Measurements from ENCODE around the gene DCUN1D1.

The DCUN1D1 gene

DNA sequence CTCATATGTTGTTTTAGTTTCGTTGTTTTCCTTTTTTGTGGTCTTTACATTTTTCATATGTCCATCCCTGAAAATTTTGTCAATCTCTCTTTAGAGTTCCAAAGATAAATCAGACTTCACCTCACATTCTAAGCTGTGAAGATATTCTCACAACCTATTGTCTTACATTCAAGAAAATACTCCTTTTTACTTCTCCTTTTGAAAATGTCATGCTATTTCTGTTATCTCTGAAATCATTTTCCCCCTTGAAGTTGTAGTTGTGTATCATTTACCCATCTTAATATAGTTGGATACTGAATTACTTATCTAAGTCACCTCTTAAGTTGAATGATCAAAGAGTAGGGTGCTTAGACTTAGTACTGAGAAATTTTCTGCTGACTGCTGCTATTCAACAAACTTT lies 74.3 kb downstream of the DCUN1D1 start:
- H3K4me3 ChIP-seq (ENCODE audit: control insufficient read depth, low read depth, low read length) = no peak overlapping the region
- no peak for DNase-seq (ENCODE audit: low read depth)
- TF ChIP-seq, protein P1, sequence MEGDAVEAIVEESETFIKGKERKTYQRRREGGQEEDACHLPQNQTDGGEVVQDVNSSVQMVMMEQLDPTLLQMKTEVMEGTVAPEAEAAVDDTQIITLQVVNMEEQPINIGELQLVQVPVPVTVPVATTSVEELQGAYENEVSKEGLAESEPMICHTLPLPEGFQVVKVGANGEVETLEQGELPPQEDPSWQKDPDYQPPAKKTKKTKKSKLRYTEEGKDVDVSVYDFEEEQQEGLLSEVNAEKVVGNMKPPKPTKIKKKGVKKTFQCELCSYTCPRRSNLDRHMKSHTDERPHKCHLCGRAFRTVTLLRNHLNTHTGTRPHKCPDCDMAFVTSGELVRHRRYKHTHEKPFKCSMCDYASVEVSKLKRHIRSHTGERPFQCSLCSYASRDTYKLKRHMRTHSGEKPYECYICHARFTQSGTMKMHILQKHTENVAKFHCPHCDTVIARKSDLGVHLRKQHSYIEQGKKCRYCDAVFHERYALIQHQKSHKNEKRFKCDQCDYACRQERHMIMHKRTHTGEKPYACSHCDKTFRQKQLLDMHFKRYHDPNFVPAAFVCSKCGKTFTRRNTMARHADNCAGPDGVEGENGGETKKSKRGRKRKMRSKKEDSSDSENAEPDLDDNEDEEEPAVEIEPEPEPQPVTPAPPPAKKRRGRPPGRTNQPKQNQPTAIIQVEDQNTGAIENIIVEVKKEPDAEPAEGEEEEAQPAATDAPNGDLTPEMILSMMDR (conservative IDR thresholded peaks at IDR 0.05; ENCODE audit: control insufficient read depth, insufficient read depth, low read depth, low read length) = no peak

DNA sequence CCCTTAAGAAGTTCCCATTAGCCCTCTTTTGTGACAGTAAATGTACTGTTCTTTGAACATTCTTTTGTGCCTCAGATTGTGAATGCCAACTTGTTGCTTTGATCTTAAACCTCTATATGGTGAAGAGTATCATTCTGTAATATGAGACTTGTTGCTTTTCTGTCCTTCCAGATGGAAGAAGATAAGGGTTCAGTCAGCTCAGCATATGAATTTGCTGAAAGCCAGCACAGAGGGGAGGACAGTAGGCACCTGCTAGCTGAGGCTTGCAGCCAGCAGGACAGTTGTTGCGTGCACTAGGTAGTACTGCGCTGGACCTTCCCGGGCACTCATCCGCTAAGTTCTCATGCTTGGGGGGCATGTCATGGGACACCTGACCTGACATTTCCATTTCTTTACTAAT lies 74.7 kb downstream of the DCUN1D1 start:
- H3K4me3 ChIP-seq (ENCODE audit: control insufficient read depth, low read depth, low read length) = no peak overlapping the region
- TF ChIP-seq, protein P1 (conservative IDR thresholded peaks at IDR 0.05; ENCODE audit: control insufficient read depth, insufficient read depth, low read depth, low read length) = no peak
- DNase-seq (ENCODE audit: low read depth) = no peak

DNA sequence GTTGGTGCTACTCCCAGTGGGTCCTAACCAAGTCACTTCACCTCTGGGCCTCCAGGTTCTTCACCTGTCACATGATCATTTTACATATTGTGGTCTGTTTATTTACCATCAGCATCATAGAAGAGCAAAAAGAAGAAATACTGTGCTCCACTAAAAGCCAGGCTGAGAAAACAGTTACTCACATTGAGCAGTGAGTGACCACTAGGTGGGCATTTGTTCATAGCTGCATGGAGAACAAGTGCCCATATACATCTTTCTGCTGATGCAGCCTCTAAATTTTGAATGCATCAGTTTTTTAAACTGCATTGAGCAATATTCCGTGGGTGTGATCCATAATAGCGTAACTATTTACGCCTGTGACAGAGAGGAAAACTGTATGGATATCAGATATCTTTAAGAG lies 76.2 kb downstream of the DCUN1D1 start:
- DNase-seq (ENCODE audit: low read depth) = no peak
- H3K4me3 ChIP-seq (ENCODE audit: control insufficient read depth, low read depth, low read length) = no peak overlapping the region
- TF ChIP-seq, protein P1 (conservative IDR thresholded peaks at IDR 0.05; ENCODE audit: control insufficient read depth, insufficient read depth, low read depth, low read length) = peak; percentile 16

DNA sequence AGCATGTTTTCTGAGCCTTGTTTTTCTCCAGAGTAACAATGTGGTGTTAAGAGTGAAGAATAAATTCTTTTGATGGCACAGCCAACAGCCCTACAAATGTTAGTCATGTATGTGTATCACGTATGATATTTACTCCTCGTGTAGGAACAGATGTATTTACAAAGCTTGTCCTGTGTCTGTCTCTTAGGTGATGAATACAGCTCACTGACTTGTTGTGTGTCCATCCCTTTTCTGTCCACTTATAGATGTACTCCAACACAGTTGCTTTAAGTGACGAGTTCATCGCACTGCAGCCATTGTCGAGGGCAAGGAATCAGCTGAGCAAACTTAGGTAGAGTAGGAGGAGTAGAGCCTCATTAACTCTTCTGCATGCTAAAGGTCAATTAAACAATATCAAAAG lies 78.1 kb downstream of the DCUN1D1 start:
- no peak for DNase-seq (ENCODE audit: low read depth)
- H3K4me3 ChIP-seq (ENCODE audit: control insufficient read depth, low read depth, low read length) = no peak overlapping the region
- TF ChIP-seq, protein P1 (conservative IDR thresholded peaks at IDR 0.05; ENCODE audit: control insufficient read depth, insufficient read depth, low read depth, low read length) = no peak

DNA sequence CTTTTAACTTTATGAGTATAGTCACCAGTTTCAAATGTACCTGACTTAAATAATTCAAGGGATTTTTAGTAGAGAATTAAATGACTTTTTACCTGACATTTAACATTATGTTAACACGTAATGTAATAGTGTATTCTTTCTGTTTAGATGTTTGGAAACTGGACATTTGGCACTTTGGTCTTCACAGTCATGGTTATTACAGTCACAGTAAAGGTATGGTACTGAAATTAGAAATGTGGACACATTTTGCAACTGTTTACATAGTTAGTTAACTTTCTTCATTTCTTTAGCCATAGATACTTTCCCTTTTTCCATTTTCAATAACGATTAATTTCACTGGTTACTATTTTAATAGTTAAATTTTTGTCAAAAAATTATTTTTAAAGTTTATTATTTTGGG lies 83.8 kb downstream of the DCUN1D1 start:
- no peak overlapping the region for H3K4me3 ChIP-seq (ENCODE audit: control insufficient read depth, low read depth, low read length)
- TF ChIP-seq, protein P1 (conservative IDR thresholded peaks at IDR 0.05; ENCODE audit: control insufficient read depth, insufficient read depth, low read depth, low read length) = no peak
- no peak for DNase-seq (ENCODE audit: low read depth)

DNA sequence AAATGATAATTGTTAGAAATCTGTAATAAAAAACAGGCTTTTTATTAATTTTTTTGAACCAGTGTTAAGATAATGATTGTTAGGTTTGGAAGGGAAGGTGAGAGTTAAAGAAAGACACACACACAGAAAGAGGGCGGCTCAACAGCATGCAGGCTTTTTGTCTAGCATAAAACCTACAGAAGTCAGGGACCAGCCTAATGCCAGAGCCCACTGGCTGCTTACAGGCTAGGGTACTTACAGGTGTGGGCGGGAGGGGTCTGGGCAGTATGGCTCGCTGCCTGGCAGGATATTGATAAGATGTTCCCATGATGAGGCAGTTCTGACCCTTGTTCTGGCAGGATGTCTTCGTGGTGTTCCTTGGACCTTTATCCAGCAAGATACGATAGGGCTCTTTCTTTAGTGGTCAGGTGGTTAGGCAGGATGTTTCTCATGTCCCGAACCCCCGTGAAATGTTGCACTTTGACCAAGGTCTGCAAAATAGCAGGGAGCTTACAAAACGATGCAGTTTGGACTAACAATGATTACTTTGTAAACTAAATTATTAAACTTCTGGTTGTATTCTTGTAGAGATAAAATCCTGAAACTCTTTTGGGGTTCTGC lies 84.7 kb downstream of the DCUN1D1 start:
- no peak for DNase-seq (ENCODE audit: low read depth)
- no peak overlapping the region for H3K4me3 ChIP-seq (ENCODE audit: control insufficient read depth, low read depth, low read length)
- TF ChIP-seq, protein P1 (conservative IDR thresholded peaks at IDR 0.05; ENCODE audit: control insufficient read depth, insufficient read depth, low read depth, low read length) = no peak

DNA sequence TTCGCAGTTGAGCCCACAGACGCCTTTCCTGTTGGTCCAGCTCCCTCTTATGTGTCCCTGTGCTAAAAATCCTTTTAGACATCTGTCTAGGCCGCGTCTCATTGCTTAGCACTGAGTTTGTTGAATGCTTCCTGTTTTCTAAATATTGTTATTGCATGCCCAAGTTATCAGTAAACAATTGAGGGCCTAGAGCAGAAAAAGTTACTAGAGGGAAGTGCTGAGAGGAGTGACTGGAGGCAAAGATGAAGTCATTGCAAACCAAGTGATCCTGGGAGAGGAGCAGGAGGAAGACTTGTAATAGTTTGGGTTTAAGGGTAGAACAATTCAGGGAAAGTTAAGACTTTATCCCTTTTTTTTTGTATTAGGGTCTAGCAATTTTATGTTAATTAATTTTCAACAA lies 88.1 kb downstream of the DCUN1D1 start:
- no peak overlapping the region for H3K4me3 ChIP-seq (ENCODE audit: control insufficient read depth, low read depth, low read length)
- no peak for DNase-seq (ENCODE audit: low read depth)
- TF ChIP-seq, protein P1 (conservative IDR thresholded peaks at IDR 0.05; ENCODE audit: control insufficient read depth, insufficient read depth, low read depth, low read length) = no peak

Measured in fibroblast of mammary gland (primary cell).